Suprapubic skin (tissue), 3 donors: ENCODE measurements around the gene RTCA.

ENCODE experiments used
- EP300 ChIP-seq: sonication (generic); formaldehyde crosslinking; IDR thresholded peaks from one replicate; pipeline ENCODE4 v1.6.1; 2017; ENCODE audit warnings: antibody characterized with exemption
- POLR2A ChIP-seq, 2 donors: fragments of 450-650 bp; IDR thresholded peaks; one replicate each; pipeline ENCODE4 v1.6.1; 2017; ENCODE audit warnings: antibody characterized with exemption in 2 of 2, mild to moderate bottlenecking in 2 of 2, moderate library complexity in 2 of 2
- TF ChIP-seq, protein P1 (sequence below), 2 donors: fragments of 200-600 bp in 1 of 2; fragments of 450-650 bp in 1 of 2; sonication (generic) in 1 of 2; IDR thresholded peaks; one replicate each; pipeline ENCODE4 v1.5.1; 2016 to 2019; ENCODE audit warnings: antibody characterized with exemption in 2 of 2, mild to moderate bottlenecking in 1 of 2, moderate library complexity in 1 of 2

DNA sequence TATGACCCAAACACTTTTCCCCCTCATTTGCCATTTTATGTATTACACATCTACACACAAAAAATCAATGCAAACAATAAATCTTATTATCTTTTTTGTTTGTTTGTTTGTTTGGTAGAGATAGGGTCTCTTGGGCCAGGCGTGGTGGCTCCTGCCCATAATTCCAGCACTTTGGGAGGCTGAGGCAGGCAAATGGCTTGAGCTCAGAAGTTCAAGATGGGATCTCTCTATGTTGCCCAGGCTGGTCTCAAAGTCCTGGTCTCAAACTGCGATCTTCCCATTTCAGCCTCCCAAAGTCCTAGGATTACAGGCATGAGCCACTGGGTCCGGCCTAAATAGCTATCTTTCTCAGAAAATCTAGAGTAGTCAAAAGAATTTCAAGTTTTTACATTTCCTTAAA, 15.2 kb upstream of the RTCA start:
- no peak for TF ChIP-seq POLR2A (IDR thresholded peaks at IDR 0.05)
- TF ChIP-seq, protein P1, sequence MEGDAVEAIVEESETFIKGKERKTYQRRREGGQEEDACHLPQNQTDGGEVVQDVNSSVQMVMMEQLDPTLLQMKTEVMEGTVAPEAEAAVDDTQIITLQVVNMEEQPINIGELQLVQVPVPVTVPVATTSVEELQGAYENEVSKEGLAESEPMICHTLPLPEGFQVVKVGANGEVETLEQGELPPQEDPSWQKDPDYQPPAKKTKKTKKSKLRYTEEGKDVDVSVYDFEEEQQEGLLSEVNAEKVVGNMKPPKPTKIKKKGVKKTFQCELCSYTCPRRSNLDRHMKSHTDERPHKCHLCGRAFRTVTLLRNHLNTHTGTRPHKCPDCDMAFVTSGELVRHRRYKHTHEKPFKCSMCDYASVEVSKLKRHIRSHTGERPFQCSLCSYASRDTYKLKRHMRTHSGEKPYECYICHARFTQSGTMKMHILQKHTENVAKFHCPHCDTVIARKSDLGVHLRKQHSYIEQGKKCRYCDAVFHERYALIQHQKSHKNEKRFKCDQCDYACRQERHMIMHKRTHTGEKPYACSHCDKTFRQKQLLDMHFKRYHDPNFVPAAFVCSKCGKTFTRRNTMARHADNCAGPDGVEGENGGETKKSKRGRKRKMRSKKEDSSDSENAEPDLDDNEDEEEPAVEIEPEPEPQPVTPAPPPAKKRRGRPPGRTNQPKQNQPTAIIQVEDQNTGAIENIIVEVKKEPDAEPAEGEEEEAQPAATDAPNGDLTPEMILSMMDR (IDR thresholded peaks at IDR 0.05) = no peak
- TF ChIP-seq EP300 = no peak
